ENCODE results near the gene ACAD10. TPM values are rescaled to one million over a fixed set of nuclear protein-coding genes. Genes with fewer than 3 reads are reported as not detected.
"Not testable (repeated sequence)": the region's sequence is repeated elsewhere in the genome, so short reads cannot be mapped to it uniquely, and the experiment has no call there.

The ACAD10 gene
- total RNA-seq, 1 experiment from 2014 or later, result 29.1 TPM

DNA sequence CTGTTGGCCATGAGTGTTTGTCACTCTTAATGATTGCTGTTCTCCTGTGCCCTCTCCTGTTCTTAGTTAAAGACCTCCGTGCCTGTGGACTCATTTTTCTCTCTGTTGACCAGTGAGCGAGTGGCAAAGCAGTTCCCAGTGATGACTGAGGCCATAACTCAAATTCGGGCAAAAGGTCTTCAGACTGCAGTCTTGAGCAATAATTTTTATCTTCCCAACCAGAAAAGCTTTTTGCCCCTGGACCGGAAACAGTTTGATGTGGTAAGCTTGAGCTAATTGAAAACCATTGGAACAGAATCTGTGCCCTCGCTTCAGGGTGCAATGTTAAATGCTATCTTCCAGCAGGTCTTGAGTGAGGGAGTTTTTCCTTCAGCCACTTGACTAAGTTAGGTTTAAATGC lies 19.8 kb downstream of the ACAD10 start (continued):
- no peak for TF ChIP-seq OVOL2 (CRISPR knock-in tag; IDR thresholded peaks at IDR 0.05; ENCODE audit: borderline replicate concordance)

DNA sequence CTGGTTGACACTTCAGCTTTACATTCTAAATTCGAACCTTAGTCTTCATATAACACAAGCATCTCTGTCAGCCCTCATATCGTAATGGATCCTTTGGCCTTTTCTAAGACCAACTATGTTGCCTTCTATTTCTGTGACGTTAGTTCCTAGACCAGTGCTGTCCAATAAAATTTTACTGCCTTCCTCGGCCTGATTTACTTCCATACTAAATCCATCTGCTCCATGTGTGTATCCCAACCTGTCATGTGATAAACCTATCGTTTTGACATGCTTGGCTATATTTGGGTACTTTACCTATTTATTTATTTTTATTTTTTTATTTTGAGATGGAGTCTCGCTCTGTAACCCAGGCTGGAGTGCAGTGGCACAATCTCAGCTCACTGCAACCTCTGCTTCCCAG lies 20.3 kb downstream of the ACAD10 start:
- Mint-ChIP-seq H3K27ac (no peak overlapping the region), H3K36me3 (peaks cover 31% of the 10 kb centered on the region)

DNA sequence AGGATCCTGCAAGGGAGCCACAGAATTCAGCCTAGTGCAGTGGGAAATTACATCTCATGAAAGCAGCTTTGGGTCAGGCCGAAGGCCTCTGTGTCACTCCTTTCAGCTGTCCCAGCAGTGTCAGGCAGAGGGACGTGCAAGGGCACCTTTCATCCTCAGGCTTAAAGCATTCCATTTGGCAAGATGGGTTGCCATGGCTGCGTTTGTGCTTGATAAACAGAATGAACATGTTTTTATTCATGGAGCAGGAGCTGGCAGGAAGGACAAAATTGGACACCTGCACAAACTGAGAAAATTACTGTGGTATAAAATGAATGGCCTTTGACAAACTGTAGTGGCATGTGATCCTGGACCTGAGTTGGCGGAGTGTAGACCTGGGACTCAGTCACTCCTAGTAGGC lies 29.4 kb downstream of the ACAD10 start:
- no peaks in the 10 kb centered on the region for H3K27me3 Mint-ChIP-seq (ENCODE audit: low read depth)
- H3K4me1 Mint-ChIP-seq, result no peaks in the 10 kb centered on the region
- no peak for DNase-seq (ENCODE audit: low spot score)
- H3K9me3 Mint-ChIP-seq, result no peaks in the 10 kb centered on the region
- H3K36me3 Mint-ChIP-seq, result peaks cover 36% of the 10 kb centered on the region
- TF ChIP-seq ZNF263 (CRISPR knock-in tag; IDR thresholded peaks at IDR 0.05; ENCODE audit: low read depth), result no peak
- TF ChIP-seq, protein P1, sequence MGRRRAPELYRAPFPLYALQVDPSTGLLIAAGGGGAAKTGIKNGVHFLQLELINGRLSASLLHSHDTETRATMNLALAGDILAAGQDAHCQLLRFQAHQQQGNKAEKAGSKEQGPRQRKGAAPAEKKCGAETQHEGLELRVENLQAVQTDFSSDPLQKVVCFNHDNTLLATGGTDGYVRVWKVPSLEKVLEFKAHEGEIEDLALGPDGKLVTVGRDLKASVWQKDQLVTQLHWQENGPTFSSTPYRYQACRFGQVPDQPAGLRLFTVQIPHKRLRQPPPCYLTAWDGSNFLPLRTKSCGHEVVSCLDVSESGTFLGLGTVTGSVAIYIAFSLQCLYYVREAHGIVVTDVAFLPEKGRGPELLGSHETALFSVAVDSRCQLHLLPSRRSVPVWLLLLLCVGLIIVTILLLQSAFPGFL (CRISPR knock-in tag; IDR thresholded peaks at IDR 0.05; ENCODE audit: borderline replicate concordance), result no peak
- TF ChIP-seq, protein P2, sequence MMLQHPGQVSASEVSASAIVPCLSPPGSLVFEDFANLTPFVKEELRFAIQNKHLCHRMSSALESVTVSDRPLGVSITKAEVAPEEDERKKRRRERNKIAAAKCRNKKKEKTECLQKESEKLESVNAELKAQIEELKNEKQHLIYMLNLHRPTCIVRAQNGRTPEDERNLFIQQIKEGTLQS (CRISPR knock-in tag; conservative IDR thresholded peaks at IDR 0.05), result no peak
- no peak for TF ChIP-seq FOXJ3 (CRISPR knock-in tag; IDR thresholded peaks at IDR 0.05; ENCODE audit: borderline replicate concordance)
- H3K4me3 Mint-ChIP-seq, result no peak overlapping the region
- POLR2A ChIA-PET, result no interaction called here
- CTCF ChIA-PET, result interaction anchor here (1.0 kb wide), 1 partner anchor 98 kb away, joined by 4 read pairs; no protein-coding TSS in a partner anchor
- no peak overlapping the region for H3K27ac Mint-ChIP-seq
- no peak for ATAC-seq

More for the DNA sequence above, 20.3 kb downstream of the ACAD10 start:
- no peak for ATAC-seq
- H3K4me3 Mint-ChIP-seq, result no peak overlapping the region
- no peaks in the 10 kb centered on the region for H3K27me3 Mint-ChIP-seq (ENCODE audit: low read depth)
- ChIA-PET POLR2A (no interaction called here), CTCF (no interaction called here)
- DNase-seq (ENCODE audit: low spot score), result no peak
- no peaks in the 10 kb centered on the region for H3K9me3 Mint-ChIP-seq
- TF ChIP-seq ZNF232 (CRISPR knock-in tag; IDR thresholded peaks at IDR 0.05) (no peak), FOXK1 (CRISPR knock-in tag; IDR thresholded peaks at IDR 0.05) (no peak), EMX1 (CRISPR knock-in tag; IDR thresholded peaks at IDR 0.05) (no peak), TP53 (CRISPR knock-in tag; IDR thresholded peaks at IDR 0.05) (no peak), ZNF416 (CRISPR knock-in tag; IDR thresholded peaks at IDR 0.05) (no peak), ATF1 (CRISPR knock-in tag; IDR thresholded peaks at IDR 0.05) (no peak), RELA (CRISPR knock-in tag; IDR thresholded peaks at IDR 0.05; ENCODE audit: borderline replicate concordance) (no peak)
- no peaks in the 10 kb centered on the region for H3K4me1 Mint-ChIP-seq

DNA sequence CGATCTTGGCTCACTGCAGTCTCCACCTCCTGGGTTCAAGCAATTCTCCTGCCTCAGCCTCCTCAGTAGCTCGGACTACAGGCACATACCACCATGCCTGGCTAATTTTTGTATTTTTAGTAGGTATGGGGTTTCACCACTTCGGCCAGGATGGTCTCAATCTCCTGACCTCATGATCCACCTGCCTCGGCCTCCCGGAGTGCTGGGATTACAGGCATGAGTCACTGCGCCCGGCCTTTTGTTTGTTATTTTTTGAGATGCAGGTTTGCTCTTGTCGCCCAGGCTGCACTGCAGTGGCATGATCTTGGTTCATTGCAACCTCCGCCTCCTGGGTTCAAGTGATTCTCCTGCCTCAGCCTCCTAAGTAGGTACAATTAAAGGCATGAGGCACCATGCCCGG lies 33.5 kb downstream of the ACAD10 start:
- H3K27ac Mint-ChIP-seq; POLR2A ChIA-PET; H3K27me3 Mint-ChIP-seq (ENCODE audit: low read depth); H3K9me3 Mint-ChIP-seq; H3K4me1 Mint-ChIP-seq; H3K4me3 Mint-ChIP-seq; CTCF ChIA-PET; ATAC-seq; DNase-seq (ENCODE audit: low spot score): not testable (repeated sequence)
- H3K36me3 Mint-ChIP-seq, result peaks cover 36% of the 10 kb centered on the region

DNA sequence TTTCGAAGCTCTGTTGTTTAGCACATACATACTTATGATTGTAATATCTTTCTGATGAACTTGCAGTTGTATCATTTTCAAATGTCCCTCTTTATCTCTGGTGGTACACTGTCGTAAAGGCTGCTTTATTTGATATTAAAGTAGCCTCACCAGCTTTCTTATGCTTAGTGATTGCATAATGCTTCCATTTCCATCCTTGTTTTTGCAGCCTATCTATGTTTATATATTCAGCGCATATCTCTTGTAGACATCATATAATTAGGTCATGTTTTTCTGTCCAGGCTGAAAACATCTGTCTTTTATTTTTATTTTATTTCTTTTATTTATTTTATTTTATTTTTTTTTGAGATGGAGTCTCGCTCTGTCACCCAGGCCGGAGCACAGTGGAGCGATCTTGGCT lies 34.6 kb downstream of the ACAD10 start:
- DNase-seq (ENCODE audit: low spot score), result no peak
- H3K36me3 Mint-ChIP-seq, result peaks cover 43% of the 10 kb centered on the region
- no peaks in the 10 kb centered on the region for H3K27me3 Mint-ChIP-seq (ENCODE audit: low read depth)
- no peaks in the 10 kb centered on the region for H3K4me1 Mint-ChIP-seq
- ChIA-PET POLR2A (no interaction called here), CTCF (interaction anchor here (0.6 kb wide), 1 partner anchor 224 kb away, joined by 3 read pairs; no protein-coding TSS in a partner anchor)
- peaks cover 10% of the 10 kb centered on the region; the same call in 1 of the 2 replicates for H3K9me3 Mint-ChIP-seq
- ATAC-seq, result no peak
- no peak for TF ChIP-seq TCF7 (CRISPR knock-in tag; IDR thresholded peaks at IDR 0.05; ENCODE audit: low read depth)
- TF ChIP-seq ESRRA (CRISPR knock-in tag; IDR thresholded peaks at IDR 0.05; ENCODE audit: borderline replicate concordance), result no peak
- TF ChIP-seq FOXK1 (CRISPR knock-in tag; IDR thresholded peaks at IDR 0.05), result no peak
- no peak for TF ChIP-seq ZNF671 (CRISPR knock-in tag; IDR thresholded peaks at IDR 0.05)
- TF ChIP-seq, protein P3, sequence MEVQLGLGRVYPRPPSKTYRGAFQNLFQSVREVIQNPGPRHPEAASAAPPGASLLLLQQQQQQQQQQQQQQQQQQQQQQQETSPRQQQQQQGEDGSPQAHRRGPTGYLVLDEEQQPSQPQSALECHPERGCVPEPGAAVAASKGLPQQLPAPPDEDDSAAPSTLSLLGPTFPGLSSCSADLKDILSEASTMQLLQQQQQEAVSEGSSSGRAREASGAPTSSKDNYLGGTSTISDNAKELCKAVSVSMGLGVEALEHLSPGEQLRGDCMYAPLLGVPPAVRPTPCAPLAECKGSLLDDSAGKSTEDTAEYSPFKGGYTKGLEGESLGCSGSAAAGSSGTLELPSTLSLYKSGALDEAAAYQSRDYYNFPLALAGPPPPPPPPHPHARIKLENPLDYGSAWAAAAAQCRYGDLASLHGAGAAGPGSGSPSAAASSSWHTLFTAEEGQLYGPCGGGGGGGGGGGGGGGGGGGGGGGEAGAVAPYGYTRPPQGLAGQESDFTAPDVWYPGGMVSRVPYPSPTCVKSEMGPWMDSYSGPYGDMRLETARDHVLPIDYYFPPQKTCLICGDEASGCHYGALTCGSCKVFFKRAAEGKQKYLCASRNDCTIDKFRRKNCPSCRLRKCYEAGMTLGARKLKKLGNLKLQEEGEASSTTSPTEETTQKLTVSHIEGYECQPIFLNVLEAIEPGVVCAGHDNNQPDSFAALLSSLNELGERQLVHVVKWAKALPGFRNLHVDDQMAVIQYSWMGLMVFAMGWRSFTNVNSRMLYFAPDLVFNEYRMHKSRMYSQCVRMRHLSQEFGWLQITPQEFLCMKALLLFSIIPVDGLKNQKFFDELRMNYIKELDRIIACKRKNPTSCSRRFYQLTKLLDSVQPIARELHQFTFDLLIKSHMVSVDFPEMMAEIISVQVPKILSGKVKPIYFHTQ (CRISPR knock-in tag; IDR thresholded peaks at IDR 0.05), result no peak
- no peak for TF ChIP-seq MYBL2 (CRISPR knock-in tag; IDR thresholded peaks at IDR 0.05)
- TF ChIP-seq GTF2I (CRISPR knock-in tag; conservative IDR thresholded peaks at IDR 0.05), result no peak
- no peak overlapping the region for H3K27ac Mint-ChIP-seq
- no peak overlapping the region for H3K4me3 Mint-ChIP-seq

DNA sequence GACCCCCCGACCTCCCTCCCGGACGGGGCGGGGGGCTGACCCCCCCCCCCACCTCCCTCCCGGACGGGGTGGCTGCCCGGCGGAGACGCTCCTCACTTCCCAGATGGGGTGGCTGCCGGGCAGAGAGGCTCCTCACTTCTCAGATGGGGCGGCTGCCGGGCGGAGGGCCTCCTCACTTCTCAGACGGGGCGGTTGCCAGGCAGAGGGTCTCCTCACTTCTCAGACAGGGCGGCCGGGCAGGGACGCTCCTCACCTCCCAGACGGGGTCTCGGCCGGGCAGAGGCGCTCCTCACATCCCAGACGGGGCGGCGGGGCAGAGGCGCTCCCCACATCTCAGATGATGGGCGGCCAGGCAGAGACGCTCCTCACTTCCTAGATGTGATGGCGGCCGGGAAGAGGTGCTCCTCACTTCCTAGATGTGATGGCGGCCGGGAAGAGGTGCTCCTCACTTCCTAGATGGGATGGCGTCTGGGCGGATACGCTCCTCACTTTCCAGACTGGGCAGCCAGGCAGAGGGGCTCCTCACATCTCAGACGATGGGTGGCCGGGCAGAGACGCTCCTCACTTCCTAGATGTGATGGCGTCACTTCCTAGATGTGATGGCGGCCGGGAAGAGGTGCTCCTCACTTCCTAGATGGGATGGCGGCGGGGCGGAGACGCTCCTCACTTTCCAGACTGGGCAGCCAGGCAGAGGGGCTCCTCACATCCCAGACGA lies 38.0 kb downstream of the ACAD10 start:
- peaks cover 49% of the 10 kb centered on the region for H3K36me3 Mint-ChIP-seq
- H3K9me3 Mint-ChIP-seq; ATAC-seq; CTCF ChIA-PET; DNase-seq (ENCODE audit: low spot score); H3K4me1 Mint-ChIP-seq; H3K27me3 Mint-ChIP-seq (ENCODE audit: low read depth); POLR2A ChIA-PET; H3K4me3 Mint-ChIP-seq; H3K27ac Mint-ChIP-seq: not testable (repeated sequence)
